K562 (cell line): Measurements from ENCODE around the gene PAXIP1. TPM values are rescaled to one million over a fixed set of nuclear protein-coding genes. Genes with fewer than 3 reads are reported as not detected.

Experiments
- BRD9 ChIP-seq: fragments of 450-650 bp; IDR thresholded peaks from 2 replicates; pipeline ENCODE4 v1.6.1; 2018; ENCODE audit warnings: low read depth; ENCODE audit not compliant: partially characterized antibody
- CBX8 ChIP-seq: fragments of 200-600 bp; sonication (generic); IDR thresholded peaks from 2 replicates; pipeline ENCODE4 v1.6.1; 2012; ENCODE audit warnings: borderline replicate concordance, mixed run types, low read depth, mild to moderate bottlenecking, moderate library complexity, mixed read lengths, low read length, control low read depth, inconsistent platforms; ENCODE audit not compliant: poor library complexity, severe bottlenecking; ENCODE audit errors: extremely low read depth
- GABPA ChIP-seq: fragments of 200-800 bp; sonication (Bioruptor generic); conservative IDR thresholded peaks from 2 replicates; pipeline ENCODE4 v1.6.1; 2016; ENCODE audit warnings: low read depth, missing genetic modification characterization, missing compliant biosample characterization
- NFRKB ChIP-seq: fragments of 450-650 bp; IDR thresholded peaks from 2 replicates; pipeline ENCODE4 v1.6.1; 2016; ENCODE audit warnings: low read depth
- RBM25 ChIP-seq: fragments of 200-400 bp; formaldehyde crosslinking; IDR thresholded peaks from 2 replicates; pipeline ENCODE4 v1.6.1; 2018; ENCODE audit warnings: low read length, low read depth, moderate library complexity; ENCODE audit not compliant: severe bottlenecking
- SRSF1 ChIP-seq: fragments of 200-400 bp; formaldehyde crosslinking; IDR thresholded peaks from 2 replicates; pipeline ENCODE4 v1.6.1; 2017; ENCODE audit warnings: mild to moderate bottlenecking, low read depth, low read length, moderate library complexity
- TAF7 ChIP-seq: fragments of 450-650 bp; IDR thresholded peaks from 2 replicates; pipeline ENCODE4 v1.6.1; 2016; ENCODE audit warnings: missing genetic modification characterization, missing compliant biosample characterization
- ZKSCAN8 ChIP-seq: fragments of 200-800 bp; sonication (Bioruptor generic); IDR thresholded peaks from 2 replicates; pipeline ENCODE4 v1.6.1; 2016; ENCODE audit warnings: missing genetic modification characterization, missing compliant biosample characterization
- ZNF347 ChIP-seq: fragments of 450-650 bp; formaldehyde crosslinking; IDR thresholded peaks from 2 replicates; pipeline ENCODE4 v1.4.0; 2020; ENCODE audit warnings: low read depth, mild to moderate bottlenecking, moderate library complexity
- polyA plus RNA-seq, 8 experiments: library from polyadenylated mRNA; depleted of rRNA in 4 of 8; stranded (reverse) in 5 of 8; unstranded in 3 of 8; fragments of >200 nt; fragmentation: Nextera tagmentation in 2 of 8; fragmentation: Illumina TruSeq in 1 of 8; extraction: Ambion mirVana in 2 of 8; extraction: Trizol in 1 of 8; gene quantifications; 2 replicates each; pipeline versions ENCODE4 v1.2.1 to v1.2.3, GENCODE V29; 2011 to 2014; ENCODE audit warnings: inconsistent platforms in 1 of 8, missing spikeins in 1 of 8
- total RNA-seq, 7 experiments: library from RNA; depleted of rRNA in 6 of 7; stranded (reverse); fragments of >200 nt in 6 of 7; fragmentation: Illumina TruSeq in 2 of 7; extraction: Trizol in 2 of 7; gene quantifications; 2 replicates each; pipeline versions ENCODE4 v1.2.1 to v1.2.3, GENCODE V29; 2011 to 2021; ENCODE audit warnings: low replicate concordance in 1 of 7
- TF ChIP-seq, protein P1 (sequence below): sonication (generic); formaldehyde crosslinking; IDR thresholded peaks from 2 replicates; pipeline ENCODE4 v1.8.1; 2023; ENCODE audit warnings: mild to moderate bottlenecking, missing genetic modification reagents
- TF ChIP-seq, protein P2 (sequence below), 2 experiments: fragments of 450-650 bp in 1 of 2; sonication (generic) in 1 of 2; formaldehyde crosslinking in 1 of 2; IDR thresholded peaks; 2 replicates each; pipeline versions ENCODE4 v1.7.1 to v1.9.0; 2016 to 2022; ENCODE audit warnings: inconsistent platforms in 1 of 2, mild to moderate bottlenecking in 1 of 2, missing genetic modification reagents in 1 of 2

Gene PAXIP1
- total and polyA plus RNA-seq, 9 of the 15 experiments (the other 6 are each of a cell fraction or from before 2014, with no cell fraction given), result 9.7 to 37.9 (median 28.4) TPM

DNA sequence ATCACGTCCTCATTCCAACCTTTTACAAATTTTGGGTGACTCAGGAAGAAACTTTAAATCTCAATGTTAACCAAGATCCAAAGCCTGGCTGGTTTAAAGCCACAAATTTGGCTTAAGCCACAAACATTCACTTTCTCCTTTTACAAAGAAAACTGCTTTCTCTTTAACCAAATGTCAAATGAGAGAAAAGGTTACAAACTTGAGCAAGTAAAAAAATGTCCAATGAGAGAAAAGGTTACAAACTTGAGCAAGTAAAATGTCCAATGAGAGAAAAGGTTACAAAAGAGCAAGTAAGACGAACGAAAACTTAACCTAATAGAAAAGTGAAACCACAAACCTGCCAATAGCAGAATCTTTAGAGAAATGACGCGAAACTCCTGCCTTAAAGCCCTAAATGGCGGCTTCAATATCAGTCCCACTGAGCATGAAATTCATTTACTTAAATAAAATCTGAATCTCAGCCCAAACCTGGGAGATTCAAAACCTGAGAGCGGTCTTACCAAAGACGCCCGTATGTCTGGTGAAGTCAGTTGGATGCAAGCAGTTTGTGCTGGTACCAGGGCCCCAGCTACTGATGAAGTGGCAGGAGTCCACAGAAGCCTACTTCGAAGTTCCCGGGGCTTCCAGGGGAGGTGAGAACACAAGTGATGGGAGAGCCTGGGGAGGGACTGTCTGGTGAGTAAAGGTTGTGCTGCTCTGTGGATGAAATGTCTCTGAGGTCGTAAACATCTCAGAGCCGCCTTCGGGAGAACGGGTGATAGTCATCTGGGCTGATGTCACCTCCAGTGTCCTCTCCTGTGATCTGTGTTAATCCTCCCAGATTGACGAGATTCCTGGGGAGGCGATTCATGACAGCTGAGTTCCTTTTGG lies 74.6 kb downstream of the PAXIP1 start (continued):
- TF ChIP-seq TAF7 (tag), result peak; percentile 79
- no peak for TF ChIP-seq ZNF347 (CRISPR knock-in tag)
- no peak for TF ChIP-seq BRD9
- no peak for TF ChIP-seq SRSF1
- TF ChIP-seq, protein P1, sequence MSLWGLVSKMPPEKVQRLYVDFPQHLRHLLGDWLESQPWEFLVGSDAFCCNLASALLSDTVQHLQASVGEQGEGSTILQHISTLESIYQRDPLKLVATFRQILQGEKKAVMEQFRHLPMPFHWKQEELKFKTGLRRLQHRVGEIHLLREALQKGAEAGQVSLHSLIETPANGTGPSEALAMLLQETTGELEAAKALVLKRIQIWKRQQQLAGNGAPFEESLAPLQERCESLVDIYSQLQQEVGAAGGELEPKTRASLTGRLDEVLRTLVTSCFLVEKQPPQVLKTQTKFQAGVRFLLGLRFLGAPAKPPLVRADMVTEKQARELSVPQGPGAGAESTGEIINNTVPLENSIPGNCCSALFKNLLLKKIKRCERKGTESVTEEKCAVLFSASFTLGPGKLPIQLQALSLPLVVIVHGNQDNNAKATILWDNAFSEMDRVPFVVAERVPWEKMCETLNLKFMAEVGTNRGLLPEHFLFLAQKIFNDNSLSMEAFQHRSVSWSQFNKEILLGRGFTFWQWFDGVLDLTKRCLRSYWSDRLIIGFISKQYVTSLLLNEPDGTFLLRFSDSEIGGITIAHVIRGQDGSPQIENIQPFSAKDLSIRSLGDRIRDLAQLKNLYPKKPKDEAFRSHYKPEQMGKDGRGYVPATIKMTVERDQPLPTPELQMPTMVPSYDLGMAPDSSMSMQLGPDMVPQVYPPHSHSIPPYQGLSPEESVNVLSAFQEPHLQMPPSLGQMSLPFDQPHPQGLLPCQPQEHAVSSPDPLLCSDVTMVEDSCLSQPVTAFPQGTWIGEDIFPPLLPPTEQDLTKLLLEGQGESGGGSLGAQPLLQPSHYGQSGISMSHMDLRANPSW (CRISPR knock-in tag), result no peak
- TF ChIP-seq NFRKB, result peak; percentile 38; the same call in 1 of the 2 replicates
- TF ChIP-seq, protein P2, sequence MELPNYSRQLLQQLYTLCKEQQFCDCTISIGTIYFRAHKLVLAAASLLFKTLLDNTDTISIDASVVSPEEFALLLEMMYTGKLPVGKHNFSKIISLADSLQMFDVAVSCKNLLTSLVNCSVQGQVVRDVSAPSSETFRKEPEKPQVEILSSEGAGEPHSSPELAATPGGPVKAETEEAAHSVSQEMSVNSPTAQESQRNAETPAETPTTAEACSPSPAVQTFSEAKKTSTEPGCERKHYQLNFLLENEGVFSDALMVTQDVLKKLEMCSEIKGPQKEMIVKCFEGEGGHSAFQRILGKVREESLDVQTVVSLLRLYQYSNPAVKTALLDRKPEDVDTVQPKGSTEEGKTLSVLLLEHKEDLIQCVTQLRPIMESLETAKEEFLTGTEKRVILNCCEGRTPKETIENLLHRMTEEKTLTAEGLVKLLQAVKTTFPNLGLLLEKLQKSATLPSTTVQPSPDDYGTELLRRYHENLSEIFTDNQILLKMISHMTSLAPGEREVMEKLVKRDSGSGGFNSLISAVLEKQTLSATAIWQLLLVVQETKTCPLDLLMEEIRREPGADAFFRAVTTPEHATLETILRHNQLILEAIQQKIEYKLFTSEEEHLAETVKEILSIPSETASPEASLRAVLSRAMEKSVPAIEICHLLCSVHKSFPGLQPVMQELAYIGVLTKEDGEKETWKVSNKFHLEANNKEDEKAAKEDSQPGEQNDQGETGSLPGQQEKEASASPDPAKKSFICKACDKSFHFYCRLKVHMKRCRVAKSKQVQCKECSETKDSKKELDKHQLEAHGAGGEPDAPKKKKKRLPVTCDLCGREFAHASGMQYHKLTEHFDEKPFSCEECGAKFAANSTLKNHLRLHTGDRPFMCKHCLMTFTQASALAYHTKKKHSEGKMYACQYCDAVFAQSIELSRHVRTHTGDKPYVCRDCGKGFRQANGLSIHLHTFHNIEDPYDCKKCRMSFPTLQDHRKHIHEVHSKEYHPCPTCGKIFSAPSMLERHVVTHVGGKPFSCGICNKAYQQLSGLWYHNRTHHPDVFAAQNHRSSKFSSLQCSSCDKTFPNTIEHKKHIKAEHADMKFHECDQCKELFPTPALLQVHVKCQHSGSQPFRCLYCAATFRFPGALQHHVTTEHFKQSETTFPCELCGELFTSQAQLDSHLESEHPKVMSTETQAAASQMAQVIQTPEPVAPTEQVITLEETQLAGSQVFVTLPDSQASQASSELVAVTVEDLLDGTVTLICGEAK (IDR thresholded peaks at IDR 0.05), result peak; percentile 45; the same call in 1 of the 2 replicates
- TF ChIP-seq, protein P2 (CRISPR knock-in tag; IDR thresholded peaks at IDR 0.05), result no peak
- TF ChIP-seq RBM25, result peak; percentile 84
- TF ChIP-seq CBX8, result no peak
- TF ChIP-seq ZKSCAN8, result no peak
- peak; percentile 46; the same call in 1 of the 2 replicates for TF ChIP-seq GABPA (tag)
